Activated CD4-positive, alpha-beta T cell treated with anti-CD3 and anti-CD28 coated beads, Interleukin-2, amount 10 ng/mL, durations not matched to agents 24 days and 14 days (primary cell): ENCODE results near the gene OR4D11. TPM values are rescaled to one million over a fixed set of nuclear protein-coding genes. Genes with fewer than 3 reads are reported as not detected.
"Not testable (repeated sequence)": the region's sequence is repeated elsewhere in the genome, so short reads cannot be mapped to it uniquely, and the experiment has no call there.

Experiments
- DNase-seq: peaks from one replicate; pipeline ENCODE4 v3.0.0; 2022
- H3K27ac Mint-ChIP-seq: one replicate; pipeline ENCODE4 v1.8.0; 2022; ENCODE audit warnings: mild to moderate bottlenecking, mixed read lengths
- H3K27me3 Mint-ChIP-seq: one replicate; pipeline ENCODE4 v1.8.0; 2022; ENCODE audit warnings: mixed read lengths
- H3K36me3 Mint-ChIP-seq: one replicate; pipeline ENCODE4 v1.8.0; 2022; ENCODE audit warnings: low read depth, mild to moderate bottlenecking, mixed read lengths
- H3K4me1 Mint-ChIP-seq: one replicate; pipeline ENCODE4 v1.8.0; 2021; ENCODE audit warnings: mixed read lengths
- H3K4me3 Mint-ChIP-seq: one replicate; pipeline ENCODE4 v1.8.0; 2022; ENCODE audit warnings: mild to moderate bottlenecking, moderate library complexity, mixed read lengths
- H3K9me3 Mint-ChIP-seq: one replicate; pipeline ENCODE4 v1.8.0; 2021; ENCODE audit warnings: mixed read lengths
- intact Hi-C: fragments of 100-400 bp; cut with micrococcal nuclease; formaldehyde crosslinking; loops from one replicate; pipeline ENCODE4 v1.15.1; 2023
- total RNA-seq: library from RNA; stranded (reverse); gene quantifications from 2 replicates; pipeline ENCODE4 v1.2.3, GENCODE V29; 2022

Gene OR4D11
- total RNA-seq, 1 donor from 2014 or later, result not detected

DNA sequence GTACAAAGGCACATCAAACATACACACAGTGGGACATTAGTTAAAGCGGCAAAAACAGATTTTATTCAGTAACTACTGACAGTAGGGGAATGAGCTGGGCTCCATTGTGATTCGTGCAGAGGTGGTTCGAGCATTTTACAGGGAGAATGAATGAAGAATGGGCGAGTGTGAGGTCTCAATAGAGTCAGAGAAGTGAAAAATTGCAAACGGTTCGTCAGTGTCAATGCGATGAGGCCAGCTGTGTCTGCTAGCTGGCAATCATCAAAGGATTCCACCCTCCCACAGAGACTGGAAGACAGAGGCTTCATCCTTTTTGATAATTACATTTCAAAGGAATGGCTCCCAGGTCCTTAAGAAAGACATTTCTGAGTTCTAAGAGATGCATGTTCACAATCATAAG lies 25.3 kb downstream of the OR4D11 start:
- intact Hi-C loops, result no loop called here
- Mint-ChIP-seq H3K27ac (no peak overlapping the region), H3K4me3 (no peak overlapping the region), H3K27me3 (peaks cover 12% of the 10 kb centered on the region), H3K4me1 (peaks cover 6% of the 10 kb centered on the region), H3K9me3 (no peaks in the 10 kb centered on the region), H3K36me3 (no peaks in the 10 kb centered on the region)
- no peak for DNase-seq

GRCh38 chr11:59532620-59533019 lies 29.2 kb downstream of the OR4D11 start:
- H3K27me3 Mint-ChIP-seq, result peaks cover 3% of the 10 kb centered on the region
- H3K9me3 Mint-ChIP-seq, result no peaks in the 10 kb centered on the region
- H3K4me3 Mint-ChIP-seq, result no peak overlapping the region
- H3K27ac Mint-ChIP-seq, result no peak overlapping the region
- H3K36me3 Mint-ChIP-seq, result no peaks in the 10 kb centered on the region
- no peak for DNase-seq
- H3K4me1 Mint-ChIP-seq, result peaks cover 15% of the 10 kb centered on the region
- intact Hi-C loops, result no loop called here

DNA sequence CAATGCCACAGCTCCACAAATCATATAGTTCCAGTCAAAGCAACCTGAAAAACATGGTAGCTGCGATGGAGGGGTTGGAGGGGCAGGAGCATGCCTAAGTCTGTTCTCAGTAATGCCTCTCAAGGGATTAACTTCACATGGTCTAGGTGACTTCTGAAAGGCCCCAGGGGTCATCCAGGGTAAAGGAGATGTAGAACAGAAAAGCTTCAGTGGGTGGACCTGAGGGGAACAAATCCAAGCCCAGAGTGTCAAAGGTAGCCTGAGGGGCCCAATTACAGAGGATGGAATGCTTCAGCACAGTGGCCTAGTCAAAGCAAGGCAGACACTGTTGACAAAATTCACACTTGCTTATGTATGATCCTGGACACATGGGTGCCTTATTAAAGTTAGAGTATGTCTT lies 31.3 kb downstream of the OR4D11 start:
- no peak overlapping the region for H3K27ac Mint-ChIP-seq
- no peaks in the 10 kb centered on the region for H3K36me3 Mint-ChIP-seq
- H3K4me3 Mint-ChIP-seq, result no peak overlapping the region
- intact Hi-C loops, result loop anchor here (5.0 kb wide), 2 partner anchors 133 to 268 kb away; partner anchors contain the start of gene PATL1
- H3K4me1 Mint-ChIP-seq, result peaks cover 18% of the 10 kb centered on the region
- peaks cover 3% of the 10 kb centered on the region for H3K27me3 Mint-ChIP-seq
- DNase-seq, result no peak
- H3K9me3 Mint-ChIP-seq, result no peaks in the 10 kb centered on the region

GRCh38 chr11:59542142-59542810 lies 38.9 kb downstream of the OR4D11 start:
- Mint-ChIP-seq H3K36me3 (no peaks in the 10 kb centered on the region), H3K27ac (no peak overlapping the region), H3K4me1 (peaks cover 7% of the 10 kb centered on the region), H3K27me3 (peaks cover 3% of the 10 kb centered on the region), H3K9me3 (no peaks in the 10 kb centered on the region), H3K4me3 (no peak overlapping the region)
- intact Hi-C loops, result no loop called here
- no peak for DNase-seq

DNA sequence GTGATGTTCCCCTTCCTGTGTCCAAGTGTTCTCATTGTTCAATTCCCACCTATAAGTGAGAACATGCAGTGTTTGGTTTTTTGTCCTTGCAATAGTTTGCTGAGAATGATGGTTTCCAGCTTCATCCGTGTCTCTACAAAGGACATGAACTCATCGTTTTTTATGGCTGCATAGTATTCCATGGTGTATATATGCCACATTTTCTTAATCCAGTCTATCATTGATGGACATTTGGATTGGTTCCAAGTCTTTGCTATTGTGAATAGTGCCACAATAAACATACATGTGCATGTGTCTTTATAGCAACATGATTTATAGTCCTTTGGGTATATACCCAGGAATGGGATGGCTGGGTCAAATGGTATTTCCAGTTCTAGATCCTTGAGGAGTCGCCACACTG lies 40.3 kb downstream of the OR4D11 start:
- H3K4me1 Mint-ChIP-seq, H3K36me3 Mint-ChIP-seq, H3K27ac Mint-ChIP-seq, intact Hi-C loops, H3K9me3 Mint-ChIP-seq, DNase-seq, H3K27me3 Mint-ChIP-seq, H3K4me3 Mint-ChIP-seq: not testable (repeated sequence)

DNA sequence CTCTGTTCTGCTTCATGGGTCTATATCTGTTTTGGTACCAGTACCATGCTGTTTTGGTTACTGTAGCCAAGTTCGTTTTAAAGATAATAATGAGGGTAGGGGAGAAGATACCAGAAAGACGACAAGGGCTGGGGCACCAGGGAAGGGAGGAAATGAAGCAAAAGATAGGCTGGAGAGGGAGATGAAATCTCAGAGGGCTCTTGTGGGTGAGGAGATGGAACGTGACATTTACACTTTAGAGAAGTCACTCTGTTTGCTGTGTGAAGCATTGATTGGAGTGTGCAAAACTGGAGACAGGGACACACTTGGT lies 41.4 kb downstream of the OR4D11 start:
- DNase-seq, result no peak
- intact Hi-C loops, result no loop called here
- H3K27ac Mint-ChIP-seq, result no peak overlapping the region

DNA sequence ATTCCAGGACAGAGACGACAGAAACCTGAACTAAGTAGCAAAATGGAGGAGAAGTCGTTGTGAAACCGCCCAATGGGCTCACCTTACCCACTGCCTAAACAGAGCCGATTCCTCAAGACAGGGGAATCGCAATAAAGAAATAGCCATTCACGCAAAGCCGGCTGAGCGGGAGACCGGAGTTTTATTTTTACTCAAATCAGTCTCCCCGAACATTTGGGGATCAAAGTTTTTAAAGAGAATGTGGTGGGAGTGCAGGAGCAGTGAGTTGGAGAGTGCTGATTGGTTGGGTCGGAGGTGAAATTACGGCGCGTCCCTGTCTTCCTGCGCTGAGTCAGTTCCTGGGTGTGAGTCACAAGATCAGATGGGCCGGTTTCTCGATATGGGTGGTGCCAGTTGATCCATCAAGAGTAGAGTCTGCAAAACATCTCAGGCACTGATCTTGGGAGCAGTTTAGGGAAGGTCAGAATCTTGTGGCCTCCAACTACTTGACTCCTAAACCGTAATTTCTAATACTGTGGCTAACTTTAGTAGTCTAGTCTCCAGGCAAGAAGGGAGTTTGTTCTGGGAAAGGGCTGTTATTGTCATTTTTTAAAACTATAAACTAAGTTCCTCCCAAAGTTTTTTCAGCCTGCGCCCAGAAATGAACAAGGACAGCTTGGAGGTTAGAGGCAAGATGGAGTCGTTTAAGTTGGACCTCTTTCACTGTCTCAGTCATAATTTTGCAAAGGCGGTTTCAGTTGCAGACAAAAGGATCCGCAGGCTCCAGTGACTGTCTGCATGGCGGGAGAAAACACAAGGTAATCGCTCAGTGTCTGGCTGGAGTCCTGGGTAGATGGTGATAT lies 42.0 kb downstream of the OR4D11 start:
- no peak overlapping the region for H3K27ac Mint-ChIP-seq
- peaks cover 6% of the 10 kb centered on the region for H3K4me1 Mint-ChIP-seq
- no peak for DNase-seq
- no peak overlapping the region for H3K4me3 Mint-ChIP-seq
- intact Hi-C loops, result no loop called here
- H3K9me3 Mint-ChIP-seq, result no peaks in the 10 kb centered on the region
- H3K27me3 Mint-ChIP-seq, result peaks cover 3% of the 10 kb centered on the region
- H3K36me3 Mint-ChIP-seq, result no peaks in the 10 kb centered on the region

More for the DNA sequence above, 41.4 kb downstream of the OR4D11 start:
- Mint-ChIP-seq H3K4me3 (no peak overlapping the region), H3K36me3 (no peaks in the 10 kb centered on the region), H3K9me3 (no peaks in the 10 kb centered on the region), H3K4me1 (peaks cover 6% of the 10 kb centered on the region), H3K27me3 (peaks cover 3% of the 10 kb centered on the region)

DNA sequence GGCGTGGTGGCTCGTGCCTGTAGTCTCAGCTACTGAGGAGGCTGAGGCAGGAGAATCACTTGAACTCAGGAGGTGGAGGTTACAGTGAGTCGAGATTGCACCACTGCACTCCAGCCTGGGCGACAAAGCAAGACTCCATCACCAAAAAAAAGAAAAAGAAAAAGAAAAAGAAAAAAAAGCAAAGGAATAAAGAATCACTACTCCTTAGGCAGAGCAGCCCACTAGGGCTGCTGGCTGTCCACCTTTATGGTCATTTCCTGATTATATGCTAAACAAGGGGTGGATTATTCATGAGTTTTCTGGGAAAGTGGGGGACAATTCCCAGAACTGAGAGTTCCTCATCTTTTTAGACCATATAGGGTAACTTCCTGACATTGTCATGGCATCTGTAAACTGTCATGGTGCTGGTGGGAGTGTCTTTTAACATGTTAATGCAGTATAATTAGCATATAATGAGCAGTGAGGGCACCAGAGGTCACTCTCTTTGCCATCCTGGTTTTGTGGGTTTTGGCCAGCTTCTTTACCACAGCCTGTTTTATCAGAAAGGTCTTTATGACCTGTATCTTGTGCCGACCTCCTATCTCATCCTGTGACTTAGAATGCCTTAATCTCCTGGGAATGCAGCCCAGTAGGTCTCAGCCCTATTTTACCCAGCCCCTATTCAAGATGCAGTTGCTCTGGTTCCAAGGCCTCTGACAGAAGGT lies 44.4 kb downstream of the OR4D11 start:
- H3K27ac Mint-ChIP-seq, intact Hi-C loops, H3K4me3 Mint-ChIP-seq, H3K36me3 Mint-ChIP-seq, H3K9me3 Mint-ChIP-seq, DNase-seq: not testable (repeated sequence)
- H3K4me1 Mint-ChIP-seq, result peaks cover 21% of the 10 kb centered on the region
- H3K27me3 Mint-ChIP-seq, result peaks cover 12% of the 10 kb centered on the region

GRCh38 chr11:59548309-59548656 lies 44.9 kb downstream of the OR4D11 start:
- Mint-ChIP-seq H3K4me1 (peaks cover 22% of the 10 kb centered on the region), H3K27me3 (peaks cover 13% of the 10 kb centered on the region), H3K27ac (no peak overlapping the region), H3K4me3 (no peak overlapping the region), H3K9me3 (no peaks in the 10 kb centered on the region), H3K36me3 (peaks cover 3% of the 10 kb centered on the region)
- no peak for DNase-seq
- intact Hi-C loops, result no loop called here

DNA sequence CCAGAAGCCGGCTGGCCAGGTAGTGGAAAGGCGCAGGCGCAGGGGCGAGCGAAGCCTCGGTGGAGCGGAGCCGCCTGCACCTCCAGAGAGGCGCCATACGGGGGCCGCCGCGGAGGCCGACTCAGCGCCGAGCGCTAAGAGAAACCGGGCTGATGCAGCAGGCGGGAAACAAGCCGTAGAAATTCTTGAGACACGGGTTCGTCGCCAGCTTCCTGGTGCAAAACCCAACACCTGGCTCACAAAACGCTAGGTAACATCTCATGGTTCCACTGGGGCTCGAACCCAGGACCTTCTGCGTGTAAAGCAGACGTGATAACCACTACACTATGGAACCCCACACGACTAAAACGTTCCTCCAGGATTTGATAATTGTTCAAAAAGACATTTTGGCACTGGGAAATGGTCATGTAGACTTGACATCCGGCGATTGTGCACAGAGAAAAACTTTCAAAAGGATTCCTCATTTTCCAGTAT lies 47.0 kb downstream of the OR4D11 start:
- Mint-ChIP-seq H3K4me1 (peaks cover 22% of the 10 kb centered on the region), H3K36me3 (peaks cover 3% of the 10 kb centered on the region), H3K4me3 (peak overlapping the region; percentile 85), H3K9me3 (no peaks in the 10 kb centered on the region), H3K27ac (peak overlapping the region; percentile 88), H3K27me3 (peaks cover 15% of the 10 kb centered on the region)
- intact Hi-C loops, result loop anchor here (1.0 to 10.0 kb wide), 6 partner anchors 10 to 972 kb away; partner anchors contain the start of genes FAM111A, MRPL16, PATL1 and ZFP91
- DNase-seq, result peak; percentile 95

DNA sequence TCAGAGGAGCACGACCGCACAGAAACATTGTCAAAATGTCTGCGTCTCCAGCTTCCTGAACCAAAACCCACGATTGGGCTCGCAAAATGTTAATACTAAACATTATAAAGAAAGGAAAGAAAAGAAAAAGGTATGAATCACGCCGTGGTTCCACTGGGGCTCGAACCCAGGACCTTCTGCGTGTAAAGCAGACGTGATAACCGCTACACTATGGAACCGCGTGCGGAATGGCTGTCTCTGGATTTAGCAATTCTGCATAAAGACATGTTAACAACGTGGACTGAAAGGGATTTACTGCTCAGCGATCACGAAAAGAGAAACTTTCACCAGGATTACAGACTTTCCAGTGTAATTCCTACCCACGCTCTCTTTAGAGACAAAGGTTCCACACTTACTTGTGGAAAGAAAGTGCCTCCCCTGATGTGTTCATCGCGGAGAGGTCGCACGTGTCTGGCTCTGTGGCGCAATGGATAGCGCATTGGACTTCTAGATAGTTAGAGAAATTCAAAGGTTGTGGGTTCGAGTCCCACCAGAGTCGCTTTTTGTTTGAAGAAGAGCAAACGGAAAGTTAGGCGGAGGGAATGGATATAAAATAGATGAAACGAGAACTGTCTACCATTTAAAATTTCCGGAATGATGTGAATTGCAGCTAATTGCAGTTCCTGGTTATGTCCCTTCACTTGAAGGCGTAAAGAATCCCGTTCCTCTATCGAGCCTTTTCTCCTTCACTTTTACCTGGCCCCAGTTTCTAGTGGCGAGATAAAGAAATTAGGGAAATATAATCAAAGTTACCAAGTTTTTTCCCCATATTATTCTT lies 47.7 kb downstream of the OR4D11 start:
- Mint-ChIP-seq H3K9me3 (no peaks in the 10 kb centered on the region), H3K4me1 (peaks cover 27% of the 10 kb centered on the region), H3K36me3 (peaks cover 3% of the 10 kb centered on the region), H3K27me3 (peaks cover 19% of the 10 kb centered on the region), H3K4me3 (peak overlapping the region; percentile 85), H3K27ac (peak overlapping the region; percentile 88)
- DNase-seq, result peak; percentile 93
- intact Hi-C loops, result loop anchor here (1.0 to 10.0 kb wide), 7 partner anchors 9 to 972 kb away; partner anchors contain the start of genes FAM111A, MRPL16, PATL1 and ZFP91

DNA sequence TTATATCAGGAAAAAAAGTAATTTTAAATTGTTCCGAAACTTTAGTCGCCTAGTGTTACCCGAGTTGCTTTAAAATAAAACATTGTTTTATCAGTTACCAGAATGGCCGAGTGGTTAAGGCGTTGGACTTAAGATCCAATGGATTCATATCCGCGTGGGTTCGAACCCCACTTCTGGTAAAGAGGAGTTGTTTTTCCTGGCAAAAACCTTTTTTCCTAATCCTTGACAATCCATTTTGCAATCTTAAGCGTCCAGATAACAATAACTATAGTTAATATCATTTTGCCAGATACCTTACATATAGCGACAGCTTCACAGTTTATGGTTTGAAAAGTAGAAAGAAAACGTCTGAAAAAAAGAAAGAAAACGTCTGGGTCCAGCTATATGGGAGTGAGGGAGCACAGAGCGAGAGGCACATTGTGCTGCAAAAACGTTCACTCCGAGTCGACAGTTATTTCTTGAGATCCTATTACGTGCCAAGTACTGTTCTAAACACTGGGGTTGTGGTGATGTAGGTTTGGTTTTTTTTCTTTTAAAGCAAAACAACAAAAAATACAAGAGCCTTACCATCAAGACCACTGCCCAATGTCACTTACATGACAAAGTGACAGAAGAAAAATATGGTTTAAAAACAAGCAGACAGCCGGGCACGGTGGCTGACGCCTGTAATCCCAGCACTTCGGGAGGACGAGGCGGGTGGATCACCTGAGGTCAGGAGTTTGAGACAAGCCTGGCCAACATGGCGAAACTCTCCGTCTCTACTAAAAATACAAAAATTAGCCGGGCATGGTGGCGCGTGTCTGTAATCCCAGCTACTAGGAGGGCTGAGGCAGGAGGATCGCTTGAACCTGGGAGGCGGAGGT lies 48.5 kb downstream of the OR4D11 start:
- Mint-ChIP-seq H3K27me3 (peaks cover 22% of the 10 kb centered on the region), H3K9me3 (no peaks in the 10 kb centered on the region), H3K27ac (no peak overlapping the region), H3K4me3 (peak overlapping the region; percentile 85), H3K36me3 (peaks cover 3% of the 10 kb centered on the region), H3K4me1 (peaks cover 33% of the 10 kb centered on the region)
- DNase-seq, result no peak
- intact Hi-C loops, result loop anchor here (1.0 to 10.0 kb wide), 4 partner anchors 14 to 973 kb away; partner anchors contain the start of genes FAM111A, MRPL16 and ZFP91
